Esophagus muscularis mucosa (tissue), 4 donors: ENCODE results near the gene HOXB8.

Experiments used
- CTCF ChIP-seq, 3 experiments: fragments of 200-600 bp in 2 of 3; fragments of 450-650 bp in 1 of 3; sonication (generic) in 2 of 3; IDR thresholded peaks; one replicate each; pipeline ENCODE4 v1.5.1; 2017 to 2019; ENCODE audit warnings: antibody characterized with exemption in 3 of 3, mild to moderate bottlenecking in 2 of 3, moderate library complexity in 1 of 3
- EP300 ChIP-seq: sonication (generic); formaldehyde crosslinking; IDR thresholded peaks from one replicate; pipeline ENCODE4 v1.6.1; 2017; ENCODE audit warnings: antibody characterized with exemption
- POLR2A ChIP-seq: fragments of 450-650 bp; IDR thresholded peaks from one replicate; pipeline ENCODE4 v1.6.1; 2017; ENCODE audit warnings: antibody characterized with exemption, moderate library complexity, mild to moderate bottlenecking, low read depth
- POLR2AphosphoS5 ChIP-seq, 2 donors: sonication (generic); formaldehyde crosslinking; IDR thresholded peaks; one replicate each; pipeline ENCODE4 v1.6.1; 2017; ENCODE audit warnings: antibody characterized with exemption in 2 of 2

- TF ChIP-seq EP300 (no peak), CTCF (IDR thresholded peaks at IDR 0.05) (no peak), POLR2A (no peak), POLR2AphosphoS5 (IDR thresholded peaks at IDR 0.05) (peak; percentile 32 to 61)
Observed at GRCh38 chr17:48564188-48565021, 50.7 kb downstream of the HOXB8 start.
